Umbilical cord (tissue), 2 donors: Measurements from ENCODE around the gene SMIM23. TPM values are rescaled to one million over a fixed set of nuclear protein-coding genes. Genes with fewer than 3 reads are reported as not detected.
A peak's percentile ranks its signal among the peaks of the same experiment; 100 is the strongest.
"Not testable (repeated sequence)": the region's sequence is repeated elsewhere in the genome, so short reads cannot be mapped to it uniquely, and the experiment has no call there.

ENCODE experiments used
- DNase-seq: peaks from one replicate; pipeline ENCODE4 v3.0.0-alpha.2; 2015; ENCODE audit warnings: low spot score
- total RNA-seq: library from RNA; depleted of rRNA; stranded (reverse); fragments of >200 nt; gene quantifications from one replicate; pipeline ENCODE4 v1.2.3, GENCODE V29; 2014; ENCODE audit warnings: low replicate concordance; ENCODE audit not compliant: insufficient read depth

Gene SMIM23
- total RNA-seq, 1 donor from 2014 or later, result 5.5 TPM

DNA sequence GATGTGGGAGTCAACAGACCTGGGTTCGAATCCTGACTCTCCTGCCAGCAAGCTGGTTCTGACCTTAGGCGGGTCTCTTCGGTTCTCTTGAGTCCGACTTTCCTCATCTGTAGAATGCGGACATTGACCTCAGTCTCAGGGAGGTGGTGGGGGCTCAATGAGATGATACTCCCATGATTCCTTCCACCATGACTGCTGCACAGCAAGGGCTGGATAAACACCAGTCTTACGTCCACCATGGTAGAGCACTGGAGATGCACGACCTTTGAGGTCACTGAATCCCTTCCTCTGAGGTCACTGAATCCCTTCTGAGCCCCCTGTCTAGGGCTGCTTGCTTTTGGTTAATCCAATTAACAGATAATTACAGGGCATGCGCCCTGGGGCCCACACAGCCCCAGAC is 12.5 kb upstream of the SMIM23 start:
- DNase-seq, result no peak

DNA sequence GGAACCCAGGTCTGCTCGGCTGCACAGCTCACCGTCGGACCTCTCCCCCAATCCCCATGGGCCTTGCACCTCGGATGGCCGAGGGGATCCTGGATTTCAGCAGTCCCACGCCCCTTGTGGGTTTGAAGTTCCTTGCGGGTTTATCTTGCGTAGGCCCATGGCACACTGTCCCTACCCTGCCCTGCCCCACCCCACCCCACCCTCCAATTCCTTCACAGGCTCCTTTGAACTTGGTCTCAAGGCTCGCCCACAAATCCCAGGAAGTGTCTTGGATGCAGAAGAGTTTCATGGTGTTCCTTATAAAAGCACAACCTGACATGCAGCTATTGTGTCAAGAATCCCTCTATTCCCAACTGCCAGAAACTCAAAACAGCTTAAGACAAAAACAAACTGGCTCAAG is 11.2 kb upstream of the SMIM23 start:
- DNase-seq, result no peak

DNA sequence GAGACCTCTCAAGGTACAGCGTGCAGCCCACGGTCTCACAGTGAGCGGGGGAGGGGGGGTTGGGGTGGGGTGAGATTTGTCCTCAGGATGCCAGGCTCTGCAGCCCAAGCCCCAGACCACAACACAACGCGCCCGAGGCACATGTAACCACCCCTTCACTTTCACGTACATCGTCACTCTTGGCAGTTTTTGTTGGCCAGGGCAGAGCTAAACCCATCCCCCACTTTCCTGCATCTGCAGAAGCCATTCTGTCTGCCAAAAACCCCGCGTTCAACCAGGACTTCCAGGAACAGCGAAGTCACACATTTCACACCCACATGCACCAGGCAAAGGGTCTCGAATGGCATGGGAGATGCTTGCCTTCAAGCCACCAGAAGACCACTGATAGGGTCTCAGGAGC is 9.4 kb upstream of the SMIM23 start:
- no peak for DNase-seq

DNA sequence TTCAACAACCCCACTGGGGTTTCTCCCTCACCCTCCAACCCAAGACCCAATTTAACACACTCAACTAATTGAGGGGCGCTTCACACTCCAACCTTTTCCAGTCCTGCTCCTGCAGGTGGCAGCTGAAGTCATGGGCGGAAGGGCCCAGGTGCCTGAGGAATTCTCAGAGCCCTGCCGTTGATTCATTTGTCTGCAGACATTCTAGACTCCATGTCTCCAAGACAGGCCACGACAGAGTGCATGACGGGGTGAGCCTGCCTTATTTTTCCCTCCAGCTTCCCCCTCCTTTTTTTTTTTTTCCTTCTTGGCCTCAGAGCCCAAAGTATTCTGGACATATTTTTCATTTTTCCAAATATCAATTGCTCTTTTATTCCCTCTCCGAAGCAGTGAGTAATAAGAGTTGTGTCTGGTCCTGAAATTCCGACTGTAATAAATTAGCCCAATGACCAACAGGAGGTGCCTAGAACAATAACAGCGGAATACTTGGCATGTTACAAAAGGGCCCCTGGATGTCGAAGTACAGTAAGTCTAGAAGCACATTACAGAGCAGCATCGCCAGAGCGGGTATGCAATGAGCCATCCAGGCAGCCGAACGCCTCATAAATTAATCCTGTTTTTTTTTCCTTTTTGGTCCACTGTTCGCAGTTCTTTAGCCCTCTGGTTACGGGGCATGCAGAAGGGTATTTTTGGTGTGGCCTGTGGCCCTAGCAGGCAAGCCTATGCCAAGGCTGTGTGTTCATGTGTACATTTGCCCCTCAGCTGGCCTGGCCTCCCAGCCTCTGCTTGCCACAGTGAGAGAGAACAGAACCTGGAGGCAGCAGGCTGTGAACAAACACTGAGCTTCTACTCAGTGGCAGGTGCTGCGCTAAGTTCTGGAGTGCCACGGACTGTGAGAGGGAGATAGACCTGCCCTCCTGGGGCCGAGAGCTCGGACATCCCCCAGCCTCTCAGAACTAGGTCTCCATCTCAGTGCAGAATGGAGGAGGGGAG is 8.6 kb upstream of the SMIM23 start:
- no peak for DNase-seq

DNA sequence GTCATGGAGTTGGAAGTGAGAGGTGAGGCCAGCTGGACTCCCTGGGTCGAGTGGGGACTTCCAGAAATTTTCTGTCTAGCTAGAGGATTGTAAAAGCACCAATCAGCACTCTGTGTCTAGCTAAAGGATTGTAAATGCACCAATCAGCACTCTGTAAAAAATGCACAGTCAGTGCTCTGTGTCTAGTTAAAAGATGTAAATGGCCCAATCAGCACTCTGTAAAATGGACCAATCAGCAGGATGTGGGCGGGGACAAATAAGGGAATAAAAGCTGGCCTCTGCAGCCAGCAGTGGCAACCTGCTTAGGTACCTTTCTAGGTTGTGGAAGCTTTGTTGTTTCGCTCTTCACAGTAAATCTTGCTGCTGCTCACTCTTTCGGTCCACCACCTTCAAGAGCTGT is 3.9 kb upstream of the SMIM23 start:
- DNase-seq, result not testable (repeated sequence)

DNA sequence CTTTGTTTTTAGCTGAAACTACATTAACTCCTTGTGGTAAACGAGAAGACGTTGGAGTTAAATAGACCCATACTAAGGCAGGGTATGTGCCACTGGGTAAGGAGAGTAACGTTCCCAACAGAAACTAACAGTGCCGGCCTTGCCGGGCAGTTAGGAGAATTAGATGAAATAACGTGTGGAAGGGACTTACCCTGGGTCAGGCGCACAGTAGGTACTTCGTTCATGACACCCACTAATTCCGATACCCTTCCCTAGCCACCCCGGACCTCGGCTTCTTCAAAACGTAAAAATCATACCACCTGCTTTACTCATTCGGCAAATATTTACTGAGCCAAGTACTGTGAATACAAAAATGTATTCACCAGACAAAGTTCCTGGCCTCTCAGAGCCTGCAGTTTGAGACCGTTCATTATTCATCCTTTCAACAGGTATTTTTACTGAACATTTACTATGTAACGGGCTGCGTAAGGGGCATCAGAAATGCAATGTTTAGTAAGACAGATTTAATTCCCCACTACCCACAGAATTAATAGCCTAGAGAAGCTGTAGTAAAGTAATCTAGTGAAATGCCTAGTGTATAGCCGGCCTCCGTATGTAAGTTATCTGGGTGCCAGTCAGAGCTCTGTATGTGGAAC is 3.2 kb upstream of the SMIM23 start:
- no peak for DNase-seq

DNA sequence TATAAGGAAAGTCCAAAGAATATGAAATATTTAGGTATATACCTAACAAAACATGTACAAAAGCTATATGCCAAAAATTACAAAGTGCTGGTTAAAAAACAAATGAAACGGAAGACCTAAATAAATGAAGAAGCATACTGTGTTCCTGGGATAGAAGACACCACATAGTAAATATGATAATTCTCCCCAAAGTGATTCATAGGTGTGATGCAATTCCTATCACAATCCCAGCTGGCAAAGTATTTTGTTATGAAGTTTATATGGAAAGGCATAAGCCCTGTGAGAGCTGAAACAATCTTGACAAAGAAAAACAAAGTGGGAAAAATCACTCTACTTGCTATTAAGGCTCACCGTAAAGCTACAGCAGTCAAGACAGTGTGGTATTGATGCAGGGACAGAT is 2.6 kb upstream of the SMIM23 start:
- peak; percentile 24 for DNase-seq

DNA sequence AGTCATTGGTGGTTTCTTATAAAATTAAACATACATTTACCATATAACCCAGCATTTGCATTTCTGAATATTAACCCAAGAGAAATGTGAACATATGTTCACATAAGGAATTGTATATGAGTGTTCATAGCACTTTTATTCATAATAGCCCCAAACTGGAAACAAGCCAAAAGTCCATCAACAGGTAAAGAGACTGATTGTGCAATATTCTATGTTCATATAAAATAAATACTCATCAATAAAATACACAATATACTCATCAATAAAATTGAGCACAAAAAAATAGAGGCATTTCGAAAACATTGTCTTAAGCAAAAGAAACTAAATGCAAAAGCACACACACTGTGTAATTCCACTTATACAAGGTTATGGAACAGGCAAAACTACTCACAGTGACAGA is 3.7 kb downstream of the SMIM23 start:
- DNase-seq, result no peak

DNA sequence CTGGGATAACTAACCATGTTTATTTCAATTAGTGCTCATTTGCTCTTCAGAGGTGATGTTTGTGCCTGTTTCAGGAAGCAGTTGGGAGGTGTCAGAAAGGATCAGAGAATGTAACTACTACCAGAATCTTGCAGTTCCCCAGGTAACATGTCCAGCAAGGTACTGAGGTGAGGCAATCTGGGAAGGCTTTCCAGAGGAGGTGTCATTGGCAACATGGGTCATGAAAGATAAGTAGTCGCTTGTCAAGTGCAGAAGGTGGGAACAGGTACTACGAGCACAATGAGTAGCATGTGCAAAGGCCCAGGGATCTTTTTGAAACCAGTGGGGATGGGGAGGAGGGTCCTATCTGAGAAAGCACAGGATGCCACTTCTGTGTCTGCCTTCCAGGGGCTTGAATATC is 4.8 kb downstream of the SMIM23 start:
- no peak for DNase-seq

DNA sequence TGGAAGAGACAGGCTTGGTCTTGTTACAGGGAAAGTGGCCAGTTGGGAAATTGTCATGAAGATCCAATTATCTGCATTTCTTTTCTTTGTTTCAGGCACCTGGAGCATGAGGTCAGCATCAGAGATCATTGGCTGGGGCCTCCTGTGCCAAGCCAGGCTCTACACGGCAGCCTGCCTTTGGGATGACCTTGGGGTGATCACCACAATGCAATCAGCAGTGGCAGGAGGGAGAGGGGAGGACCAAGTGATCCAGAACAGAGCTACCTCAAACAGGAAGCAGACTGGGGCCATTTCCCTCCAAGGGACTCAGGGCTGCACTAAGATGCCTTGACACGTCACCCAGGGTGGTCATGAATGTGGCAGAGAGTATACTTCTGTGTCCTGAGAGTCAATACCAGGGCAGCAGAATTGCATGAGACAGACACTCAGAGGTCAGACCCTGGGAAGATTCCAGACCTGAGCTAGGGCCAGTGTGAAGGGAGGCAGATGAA is 8.9 kb downstream of the SMIM23 start:
- no peak for DNase-seq

DNA sequence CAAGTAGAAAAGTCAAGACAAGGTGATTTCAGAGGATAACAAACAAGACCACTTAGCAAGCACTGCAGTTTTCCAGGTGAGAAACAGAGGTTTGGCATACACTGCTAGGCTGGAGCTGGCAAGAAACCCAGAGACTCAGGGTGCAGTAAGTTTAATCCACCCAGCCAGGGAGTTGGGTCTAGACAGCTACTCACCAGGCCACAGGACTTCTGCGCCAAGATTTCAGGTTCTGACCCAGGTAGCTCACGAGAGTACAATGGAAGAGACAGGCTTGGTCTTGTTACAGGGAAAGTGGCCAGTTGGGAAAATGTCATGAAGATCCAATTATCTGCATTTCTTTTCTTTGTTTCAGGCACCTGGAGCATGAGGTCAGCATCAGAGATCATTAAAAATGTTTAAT is 9.8 kb downstream of the SMIM23 start:
- DNase-seq, result no peak

DNA sequence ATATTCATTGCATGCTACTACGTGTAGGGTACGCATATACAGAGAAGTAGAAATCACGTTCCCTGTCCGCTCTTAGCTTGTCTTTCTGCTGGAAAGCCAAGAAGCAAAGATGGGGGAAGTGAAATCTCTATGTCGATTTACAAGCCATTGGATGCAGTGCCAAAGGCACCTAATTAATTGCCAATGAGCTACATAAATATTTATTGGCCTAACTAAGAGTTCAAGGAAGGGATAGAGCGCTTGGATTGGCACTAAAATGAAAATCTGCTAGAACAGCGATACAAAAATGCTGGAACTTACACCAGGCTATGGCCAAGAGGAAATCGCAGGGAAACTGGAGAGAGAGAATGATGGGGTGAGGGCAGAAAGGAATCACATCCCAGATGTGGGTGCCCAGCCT is 10.8 kb downstream of the SMIM23 start:
- no peak for DNase-seq

DNA sequence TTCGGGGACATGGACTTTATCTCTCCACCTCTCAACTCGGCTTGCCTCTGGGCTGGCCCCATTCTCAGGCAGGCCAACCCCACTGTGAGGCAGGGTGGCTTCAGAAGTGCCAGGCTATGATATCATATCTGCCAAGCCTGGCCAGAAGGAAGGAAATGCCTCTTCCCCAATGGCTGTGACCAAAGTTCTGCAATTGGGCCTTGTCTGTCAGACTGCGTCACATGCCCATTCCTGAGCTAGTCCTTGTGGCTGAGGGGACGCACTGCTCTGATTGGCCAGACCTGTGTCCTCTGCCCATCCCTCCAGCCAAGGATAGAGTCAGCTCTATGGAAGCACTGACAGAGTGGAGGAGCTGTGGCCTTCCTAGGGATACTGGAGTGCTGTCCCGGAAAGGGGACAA is 11.9 kb downstream of the SMIM23 start:
- no peak for DNase-seq

DNA sequence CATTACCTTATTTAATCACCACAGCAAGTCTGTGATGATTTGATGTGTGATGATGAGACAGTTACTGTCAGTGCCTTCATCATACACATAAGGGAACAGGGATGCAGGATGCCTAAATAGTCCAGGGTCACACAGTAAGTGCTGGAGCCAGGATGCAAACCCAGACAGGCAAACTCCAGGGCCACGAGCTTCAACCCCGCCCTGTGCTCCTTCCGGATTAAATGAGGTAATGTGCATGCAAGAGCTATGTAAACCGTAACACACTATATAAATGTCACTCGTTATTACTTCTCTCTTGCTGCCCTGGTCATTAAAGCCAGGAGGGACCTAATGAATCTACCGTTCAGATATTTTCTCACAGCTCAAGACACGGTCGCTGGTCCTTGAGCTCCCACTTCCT is 12.8 kb downstream of the SMIM23 start:
- no peak for DNase-seq

DNA sequence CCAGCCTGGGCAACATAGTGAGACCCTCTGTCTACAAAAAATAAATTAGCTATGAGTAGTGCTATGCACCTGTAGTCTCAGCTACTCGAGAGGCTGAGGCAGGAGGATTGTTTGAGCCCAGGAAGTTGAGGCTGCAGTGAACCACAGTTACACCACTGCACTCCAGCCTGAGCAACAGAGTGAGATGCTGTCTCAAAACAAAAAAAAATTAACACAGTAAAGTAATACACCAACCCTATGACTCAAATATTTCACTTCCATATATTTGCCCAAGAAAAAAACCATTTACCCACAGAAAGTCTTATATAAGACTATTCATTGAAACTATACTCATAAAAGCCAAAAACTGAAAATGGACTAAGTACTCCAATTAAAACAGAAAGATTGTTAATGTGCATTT is 16.2 kb downstream of the SMIM23 start:
- DNase-seq, result no peak

DNA sequence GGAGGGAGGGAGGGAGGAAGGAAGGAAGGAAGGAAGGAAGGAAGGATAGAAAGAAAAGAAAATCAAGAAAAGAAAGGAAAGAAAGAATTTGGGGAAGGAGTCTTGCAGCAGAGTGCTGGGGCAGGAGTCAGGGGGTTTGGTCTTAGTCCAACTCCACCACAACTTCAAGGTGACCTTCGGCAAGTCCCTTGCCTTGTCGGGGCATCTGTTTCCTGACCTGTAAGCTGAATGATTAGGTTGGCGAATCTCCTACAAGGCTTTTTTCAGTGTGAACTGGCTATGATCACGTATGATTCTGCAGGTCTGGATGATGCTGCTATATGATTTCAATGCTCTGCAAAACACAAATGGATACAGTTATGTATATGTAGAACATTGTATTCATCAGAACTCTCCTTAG is 20.1 kb downstream of the SMIM23 start:
- DNase-seq, result no peak

DNA sequence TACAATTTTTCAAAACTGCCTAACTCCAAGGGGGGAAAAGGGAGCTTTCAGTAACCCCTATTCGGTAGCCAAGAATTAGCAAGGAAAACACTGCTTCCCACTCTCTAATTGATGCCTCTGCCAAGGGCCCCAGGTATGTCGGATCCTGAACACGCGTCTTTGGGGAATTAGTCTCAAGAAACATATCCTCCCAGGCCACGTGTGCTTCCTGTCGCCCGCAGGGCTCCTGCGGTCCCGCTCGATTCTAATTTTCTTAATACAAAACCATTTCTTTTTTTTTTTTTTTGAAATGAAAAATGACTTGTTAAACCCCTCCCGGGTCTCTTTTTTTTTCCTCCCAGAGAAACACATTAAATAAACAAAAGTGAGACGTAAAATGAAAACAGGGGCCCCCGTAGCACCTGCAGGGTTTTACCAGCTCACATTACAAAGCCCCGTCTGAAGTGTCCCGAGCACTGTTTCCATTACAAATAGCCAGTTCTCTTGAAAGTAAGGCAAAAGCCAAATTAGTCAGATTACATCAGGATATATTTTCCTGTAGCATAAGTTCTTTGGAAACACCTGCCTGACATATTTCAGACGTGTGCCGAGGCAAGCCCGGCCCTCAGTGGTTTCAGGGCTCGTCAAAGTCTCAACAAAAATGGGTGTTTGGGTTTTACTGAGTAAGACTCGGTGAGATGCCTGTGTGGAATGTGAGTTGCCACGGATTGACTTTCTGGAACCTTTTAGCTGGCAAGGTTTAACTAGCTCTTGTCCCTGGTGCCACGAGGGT is 21.5 kb downstream of the SMIM23 start:
- no peak for DNase-seq

DNA sequence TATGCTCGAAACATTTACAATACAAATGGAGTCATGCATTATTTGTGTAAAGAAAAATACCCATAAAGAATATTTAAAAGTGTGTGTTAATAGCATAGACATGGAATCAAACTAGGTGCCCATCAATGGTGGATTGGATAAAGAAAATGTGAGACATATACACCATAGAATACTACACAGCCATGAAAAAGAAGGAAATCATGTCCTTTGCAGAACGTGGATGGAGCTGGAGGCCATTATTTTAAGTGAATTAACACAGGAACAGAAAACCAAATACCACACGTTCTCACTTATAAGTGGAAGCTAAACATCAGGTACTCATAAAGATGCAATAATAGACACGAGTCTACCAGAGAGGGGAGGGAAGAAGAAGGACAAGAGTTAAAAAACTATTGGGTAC is 22.8 kb downstream of the SMIM23 start:
- no peak for DNase-seq

DNA sequence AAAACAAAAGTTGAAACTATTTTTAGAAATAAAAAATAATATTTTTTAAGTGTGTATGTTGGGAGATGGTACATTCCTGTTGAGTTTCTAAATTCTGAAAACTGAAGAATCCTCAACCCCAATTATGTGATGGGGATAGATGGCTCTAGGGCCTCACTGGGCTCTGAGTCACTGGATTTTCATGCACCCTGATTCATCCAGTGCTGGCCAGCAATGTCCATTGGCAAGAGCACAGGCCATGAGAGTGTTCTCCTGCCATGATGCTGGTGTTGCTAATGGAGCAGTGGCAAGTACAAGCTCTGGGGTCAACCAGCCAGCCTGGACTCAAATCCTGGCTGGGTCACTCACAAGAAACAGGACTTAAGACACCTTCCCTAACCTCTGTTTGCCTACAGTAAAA is 23.3 kb downstream of the SMIM23 start:
- DNase-seq, result no peak

DNA sequence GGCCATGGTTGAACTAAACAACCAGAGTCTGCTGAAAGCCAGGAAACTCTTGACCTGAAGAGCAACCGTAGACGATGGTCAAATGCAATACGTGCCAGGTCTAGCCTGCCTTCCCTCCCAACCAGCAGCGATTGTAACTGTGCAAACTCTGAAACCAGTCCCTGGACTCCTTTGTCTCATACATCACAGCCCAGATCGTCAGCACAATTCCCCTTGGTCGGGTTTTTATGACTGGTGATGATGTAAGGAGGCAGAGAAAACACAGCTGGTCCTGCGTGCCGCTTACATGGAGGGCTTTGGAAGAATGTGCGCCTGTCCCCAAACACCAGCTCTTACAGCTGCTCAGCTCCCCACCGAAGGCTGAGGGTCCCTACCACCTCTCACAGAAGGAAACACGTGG is 24.6 kb downstream of the SMIM23 start:
- no peak for DNase-seq

DNA sequence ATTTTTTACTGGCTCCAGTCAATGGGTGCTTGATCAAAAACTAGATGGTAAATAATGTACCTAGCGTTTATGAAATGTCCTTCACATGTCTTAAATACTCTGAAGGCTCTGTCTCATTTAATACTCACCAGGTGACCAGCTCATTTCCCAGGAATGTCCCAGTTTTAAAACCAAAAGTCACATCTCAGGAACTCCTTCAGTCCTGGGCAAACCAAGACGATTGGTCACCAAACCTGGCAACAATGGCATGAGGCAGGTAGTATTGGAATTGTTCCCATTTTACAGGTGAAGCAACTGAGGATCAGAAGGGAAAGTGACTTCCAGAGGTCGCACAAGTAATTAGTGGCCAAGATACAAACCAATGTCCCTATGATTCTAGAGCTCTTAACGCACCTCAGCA is 27.7 kb downstream of the SMIM23 start:
- no peak for DNase-seq

DNA sequence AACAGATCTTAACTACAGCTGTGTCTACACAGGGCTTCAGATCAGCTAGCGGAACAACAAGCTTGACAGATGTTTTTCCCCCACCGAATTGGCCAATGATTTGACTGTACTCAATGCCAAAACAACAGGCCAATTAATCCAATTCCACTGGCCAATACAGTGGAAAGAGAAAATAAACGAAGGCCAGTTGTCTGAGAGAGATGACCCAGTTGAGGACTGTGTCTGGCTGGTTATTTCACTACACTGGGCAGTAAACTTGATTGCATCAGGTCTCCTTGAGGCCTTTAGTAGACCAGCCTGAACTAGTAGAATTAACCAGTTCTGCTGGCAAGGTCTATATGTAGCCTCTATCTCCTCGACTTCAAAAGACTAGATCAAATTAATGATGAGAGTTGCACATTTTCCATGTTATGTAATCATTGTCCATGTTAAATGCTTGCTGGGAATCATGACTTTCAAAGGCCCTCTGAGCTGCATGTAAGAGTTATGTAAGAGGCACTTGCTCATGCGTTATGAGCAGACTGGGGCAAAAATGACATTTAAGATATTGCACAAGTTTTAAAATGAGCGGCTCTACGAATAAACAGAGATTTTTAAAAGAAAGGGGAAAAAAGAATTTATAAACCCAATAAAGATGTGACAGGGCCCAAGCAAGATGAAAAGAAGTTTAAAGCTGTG is 28.3 kb downstream of the SMIM23 start:
- DNase-seq, result no peak
